Endodermal cell (in vitro differentiated cells): ENCODE measurements around the gene TPRA1. TPM values are rescaled to one million over a fixed set of nuclear protein-coding genes. Genes with fewer than 3 reads are reported as not detected.

Source experiments
- DNase-seq: peaks from one replicate; pipeline ENCODE4 v3.0.0-alpha.2; 2017
- H3K27ac ChIP-seq: 2 replicates; pipeline ENCODE4 v1.5.1; 2013; ENCODE audit warnings: mild to moderate bottlenecking, low read depth, low read length, moderate library complexity
- H3K27me3 ChIP-seq: 2 replicates; pipeline ENCODE4 v1.6.1; 2013; ENCODE audit warnings: mild to moderate bottlenecking, low read length, moderate library complexity; ENCODE audit not compliant: insufficient read depth, control insufficient read depth, poor library complexity, severe bottlenecking
- H3K36me3 ChIP-seq: 2 replicates; pipeline ENCODE4 v1.7.0; 2013; ENCODE audit warnings: mild to moderate bottlenecking, low read length, moderate library complexity; ENCODE audit not compliant: control insufficient read depth, insufficient read depth
- H3K4me1 ChIP-seq: one replicate; pipeline ENCODE4 v1.7.0; 2013; ENCODE audit warnings: low read length; ENCODE audit not compliant: control insufficient read depth, insufficient read depth
- H3K4me3 ChIP-seq: 2 replicates; pipeline ENCODE4 v1.5.1; 2013; ENCODE audit warnings: mild to moderate bottlenecking, low read length, moderate library complexity
- H3K9ac ChIP-seq: 2 replicates; pipeline ENCODE4 v1.6.1; 2013; ENCODE audit warnings: mild to moderate bottlenecking, low read length, moderate library complexity; ENCODE audit not compliant: poor library complexity, severe bottlenecking; ENCODE audit errors: extremely low read depth
- H3K9me3 ChIP-seq: 2 replicates; pipeline ENCODE4 v1.6.1; 2013; ENCODE audit warnings: mild to moderate bottlenecking, low read length, moderate library complexity; ENCODE audit not compliant: control insufficient read depth
- H3K27ac Mint-ChIP-seq: 2 replicates; pipeline ENCODE4 v1.8.0; 2020; ENCODE audit warnings: mixed read lengths
- H3K27me3 Mint-ChIP-seq: 2 replicates; pipeline ENCODE4 v1.8.0; 2021; ENCODE audit warnings: mild to moderate bottlenecking, mixed read lengths; ENCODE audit not compliant: insufficient read depth
- H3K36me3 Mint-ChIP-seq: 2 replicates; pipeline ENCODE4 v1.8.0; 2020; ENCODE audit warnings: low read depth, mixed read lengths
- H3K4me1 Mint-ChIP-seq: 2 replicates; pipeline ENCODE4 v1.8.0; 2020; ENCODE audit warnings: mixed read lengths
- H3K4me3 Mint-ChIP-seq: 2 replicates; pipeline ENCODE4 v1.8.0; 2020; ENCODE audit warnings: mild to moderate bottlenecking, moderate library complexity, mixed read lengths
- H3K9me3 Mint-ChIP-seq: 2 replicates; pipeline ENCODE4 v1.8.0; 2020; ENCODE audit warnings: mild to moderate bottlenecking, mixed read lengths
- WGBS, 2 experiments: methylation state at CpG; one replicate each; pipeline versions ENCODE4 v1.1.5 to v1.1.7; 2013; ENCODE audit warnings: missing lambda C conversion rate in 2 of 2, mixed read lengths in 1 of 2; ENCODE audit not compliant: insufficient coverage in 1 of 2, insufficient read length in 1 of 2; 5-methylcytosine and 5-hydroxymethylcytosine counted together
- total RNA-seq, 2 donors: library from RNA; stranded (reverse); fragmentation: NEBNext Ultra II Directional in 1 of 2; extraction: Animal tissue kit (Norgen Biotek cat#: 25700) in 1 of 2; gene quantifications; 2 replicates in 1 of 2; 3 replicates in 1 of 2; pipeline ENCODE4 v1.2.1, GENCODE V29; 2021
- TF ChIP-seq, protein P1 (sequence below): fragments of 200-600 bp; sonication (generic); conservative IDR thresholded peaks from 2 replicates; pipeline ENCODE4 v1.5.0; 2021; ENCODE audit warnings: antibody characterized with exemption, mild to moderate bottlenecking

Gene TPRA1
- total RNA-seq, 2 donors from 2014 or later: 22.9 TPM

DNA sequence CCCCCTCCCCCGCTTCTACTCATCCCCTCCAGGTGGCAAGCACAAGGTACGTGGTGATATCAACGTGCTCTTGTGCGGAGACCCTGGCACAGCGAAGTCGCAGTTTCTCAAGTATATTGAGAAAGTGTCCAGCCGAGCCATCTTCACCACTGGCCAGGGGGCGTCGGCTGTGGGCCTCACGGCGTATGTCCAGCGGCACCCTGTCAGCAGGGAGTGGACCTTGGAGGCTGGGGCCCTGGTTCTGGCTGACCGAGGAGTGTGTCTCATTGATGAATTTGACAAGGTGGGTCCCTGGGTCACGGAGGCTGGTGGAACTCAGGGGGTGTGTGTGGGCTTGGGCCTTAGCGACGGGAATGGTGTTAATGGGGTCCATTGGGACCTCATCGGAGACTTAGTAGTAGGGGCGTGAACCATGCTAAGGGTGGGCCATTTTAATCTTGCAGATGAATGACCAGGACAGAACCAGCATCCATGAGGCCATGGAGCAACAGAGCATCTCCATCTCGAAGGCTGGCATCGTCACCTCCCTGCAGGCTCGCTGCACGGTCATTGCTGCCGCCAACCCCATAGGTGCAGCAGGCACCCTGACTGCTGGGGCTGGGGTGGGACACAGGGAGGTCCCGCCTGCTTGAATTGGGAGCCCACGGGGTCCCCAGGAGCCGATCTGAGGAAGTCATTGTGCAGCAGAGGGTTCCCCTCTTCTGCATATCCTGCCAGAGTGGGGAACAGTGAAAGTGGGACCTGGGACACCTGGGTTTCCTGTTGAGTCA is 26.5 kb upstream of the TPRA1 start:
- 94 to 95% methylated on average over 8 to 26 of the region's 26 CpGs for WGBS, 2 experiments
- no peaks in the 10 kb centered on the region for H3K27me3 ChIP-seq

DNA sequence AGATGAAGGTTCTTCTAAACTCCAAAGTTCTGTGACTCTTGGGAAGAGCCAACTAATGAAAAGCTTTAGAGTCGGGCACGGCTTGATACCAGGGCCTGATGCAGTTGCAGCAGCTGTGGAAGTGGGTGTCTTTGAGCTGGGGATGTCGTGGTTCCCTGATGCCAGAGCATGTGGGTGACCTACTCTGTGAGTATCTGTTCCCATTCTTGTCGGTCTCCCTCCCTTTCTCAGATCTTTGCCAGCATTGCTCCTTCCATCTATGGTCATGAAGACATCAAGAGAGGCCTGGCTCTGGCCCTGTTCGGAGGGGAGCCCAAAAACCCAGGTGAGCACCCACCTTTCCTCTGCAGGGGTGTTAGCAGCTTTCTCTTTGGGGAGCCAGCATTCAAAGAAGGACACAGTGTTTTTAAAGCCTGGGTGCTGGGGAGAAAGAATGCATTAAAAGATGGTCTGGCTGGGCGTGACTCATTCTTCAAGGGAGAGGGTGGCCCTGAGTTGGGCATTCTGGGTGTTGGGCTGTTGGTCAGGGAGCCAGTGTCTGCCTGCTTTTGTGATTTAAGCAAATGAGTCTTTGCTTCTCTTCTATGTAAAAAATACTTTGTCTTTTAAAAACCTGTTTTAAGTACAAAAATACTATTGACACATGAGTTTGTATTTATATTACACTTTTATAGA is 25.2 kb upstream of the TPRA1 start:
- peaks cover 82% of the 10 kb centered on the region for H3K36me3 Mint-ChIP-seq
- no peaks in the 10 kb centered on the region for H3K4me1 Mint-ChIP-seq
- no peaks in the 10 kb centered on the region for H3K9me3 Mint-ChIP-seq
- TF ChIP-seq, protein P1, sequence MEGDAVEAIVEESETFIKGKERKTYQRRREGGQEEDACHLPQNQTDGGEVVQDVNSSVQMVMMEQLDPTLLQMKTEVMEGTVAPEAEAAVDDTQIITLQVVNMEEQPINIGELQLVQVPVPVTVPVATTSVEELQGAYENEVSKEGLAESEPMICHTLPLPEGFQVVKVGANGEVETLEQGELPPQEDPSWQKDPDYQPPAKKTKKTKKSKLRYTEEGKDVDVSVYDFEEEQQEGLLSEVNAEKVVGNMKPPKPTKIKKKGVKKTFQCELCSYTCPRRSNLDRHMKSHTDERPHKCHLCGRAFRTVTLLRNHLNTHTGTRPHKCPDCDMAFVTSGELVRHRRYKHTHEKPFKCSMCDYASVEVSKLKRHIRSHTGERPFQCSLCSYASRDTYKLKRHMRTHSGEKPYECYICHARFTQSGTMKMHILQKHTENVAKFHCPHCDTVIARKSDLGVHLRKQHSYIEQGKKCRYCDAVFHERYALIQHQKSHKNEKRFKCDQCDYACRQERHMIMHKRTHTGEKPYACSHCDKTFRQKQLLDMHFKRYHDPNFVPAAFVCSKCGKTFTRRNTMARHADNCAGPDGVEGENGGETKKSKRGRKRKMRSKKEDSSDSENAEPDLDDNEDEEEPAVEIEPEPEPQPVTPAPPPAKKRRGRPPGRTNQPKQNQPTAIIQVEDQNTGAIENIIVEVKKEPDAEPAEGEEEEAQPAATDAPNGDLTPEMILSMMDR: no peak
- no peak overlapping the region for H3K4me3 Mint-ChIP-seq
- Histone ChIP-seq H3K9me3 (no peaks in the 10 kb centered on the region), H3K4me3 (no peak overlapping the region), H3K27me3 (no peaks in the 10 kb centered on the region), H3K4me1 (no peaks in the 10 kb centered on the region), H3K9ac (no peak overlapping the region), H3K27ac (no peak overlapping the region), H3K36me3 (peaks cover 75% of the 10 kb centered on the region)
- no peak overlapping the region for H3K27ac Mint-ChIP-seq
- WGBS, 2 experiments: 93% methylated on average over 6 of the region's 6 CpGs
- no peaks in the 10 kb centered on the region for H3K27me3 Mint-ChIP-seq
- DNase-seq: no peak

More for the DNA sequence above, 26.5 kb upstream of the TPRA1 start:
- Histone ChIP-seq H3K4me1 (no peaks in the 10 kb centered on the region), H3K27ac (no peak overlapping the region), H3K9ac (no peak overlapping the region), H3K4me3 (no peak overlapping the region), H3K36me3 (peaks cover 81% of the 10 kb centered on the region), H3K9me3 (no peaks in the 10 kb centered on the region)
- peaks cover 85% of the 10 kb centered on the region for H3K36me3 Mint-ChIP-seq
- no peak overlapping the region for H3K27ac Mint-ChIP-seq
- no peak overlapping the region for H3K4me3 Mint-ChIP-seq
- no peaks in the 10 kb centered on the region for H3K9me3 Mint-ChIP-seq
- H3K4me1 Mint-ChIP-seq: no peaks in the 10 kb centered on the region
- TF ChIP-seq, protein P1: no peak
- no peak for DNase-seq
- no peaks in the 10 kb centered on the region for H3K27me3 Mint-ChIP-seq

DNA sequence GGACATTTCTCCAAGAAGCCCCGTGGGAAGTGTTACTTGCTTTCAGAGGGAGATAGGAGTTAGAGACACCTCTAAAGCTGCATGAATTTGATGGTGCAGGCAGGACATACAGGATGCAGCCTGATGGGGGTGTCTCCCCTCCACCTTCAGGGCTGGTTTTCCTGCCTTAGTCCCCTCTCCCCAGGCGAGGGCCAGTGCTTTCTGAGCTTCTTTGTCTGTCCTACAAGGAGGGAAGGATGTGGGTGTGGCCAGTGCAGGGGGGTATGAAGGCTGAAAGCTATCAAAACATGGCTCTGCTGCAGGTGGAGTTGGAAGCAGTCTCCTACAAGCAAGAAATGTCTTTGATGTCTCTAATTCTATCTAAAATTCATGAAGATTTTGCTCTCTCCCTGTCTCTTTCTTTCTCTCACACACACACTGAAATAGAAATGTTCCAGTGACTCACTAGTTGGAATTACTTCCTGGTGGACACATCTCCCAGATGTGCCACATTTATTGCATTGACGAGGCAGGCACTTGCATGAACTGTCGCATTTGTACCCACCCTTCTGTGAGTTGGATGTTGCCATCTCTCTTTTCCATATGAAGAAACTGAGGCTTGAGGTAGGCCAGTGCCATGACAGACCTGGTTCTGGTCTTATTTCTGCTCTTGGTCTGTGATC is 24.5 kb upstream of the TPRA1 start:
- Histone ChIP-seq H3K36me3 (peaks cover 75% of the 10 kb centered on the region), H3K9ac (no peak overlapping the region), H3K27me3 (no peaks in the 10 kb centered on the region), H3K4me3 (no peak overlapping the region), H3K27ac (no peak overlapping the region), H3K9me3 (no peaks in the 10 kb centered on the region), H3K4me1 (no peaks in the 10 kb centered on the region)
- Mint-ChIP-seq H3K4me3 (no peak overlapping the region), H3K27ac (peak overlapping the region; percentile 50), H3K36me3 (peaks cover 82% of the 10 kb centered on the region), H3K27me3 (no peaks in the 10 kb centered on the region), H3K4me1 (no peaks in the 10 kb centered on the region), H3K9me3 (no peaks in the 10 kb centered on the region)
- TF ChIP-seq, protein P1: no peak
- WGBS, 2 experiments: 83 to 95% methylated on average over 3 to 4 of the region's 4 CpGs
- no peak for DNase-seq
